Measurements from ENCODE around the gene FOXC1. TPM values are rescaled to one million over a fixed set of nuclear protein-coding genes. Genes with fewer than 3 reads are reported as not detected.

FOXC1 gene
- total and polyA plus RNA-seq, 4 donors = 0.08 to 0.33 (median 0.14) TPM

- Histone ChIP-seq H3K4me1 (ENCODE audit: control insufficient read depth in 4 of 4, insufficient read depth in 4 of 4, low read length in 3 of 4) (no peaks in the 10 kb centered on the region), H3K4me3 (ENCODE audit: low read depth in 1 of 3, low read length in 3 of 3) (no peak overlapping the region), H3K27ac (ENCODE audit: low read depth in 1 of 2, low read length in 2 of 2) (no peak overlapping the region), H3K36me3 (ENCODE audit: control insufficient read depth in 4 of 4, insufficient read depth in 3 of 4, low read depth in 1 of 4, low read length in 3 of 4) (no peaks in the 10 kb centered on the region), H3K9me3 (ENCODE audit: control insufficient read depth in 4 of 4, low read length in 3 of 4) (no peaks in the 10 kb centered on the region), H3K27me3 (ENCODE audit: control insufficient read depth in 4 of 4, insufficient read depth in 4 of 4, low read length in 3 of 4) (no peaks in the 10 kb centered on the region), H3K9ac (ENCODE audit: low read depth in 1 of 2, low read length in 2 of 2) (no peak overlapping the region)
- TF ChIP-seq, protein P1, sequence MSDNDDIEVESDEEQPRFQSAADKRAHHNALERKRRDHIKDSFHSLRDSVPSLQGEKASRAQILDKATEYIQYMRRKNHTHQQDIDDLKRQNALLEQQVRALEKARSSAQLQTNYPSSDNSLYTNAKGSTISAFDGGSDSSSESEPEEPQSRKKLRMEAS (IDR thresholded peaks at IDR 0.05) = no peak
- no peak for TF ChIP-seq SP1 (IDR thresholded peaks at IDR 0.05)
- TF ChIP-seq FOXA1 (IDR thresholded peaks at IDR 0.05) = no peak
- no peak for TF ChIP-seq FOXA2 (IDR thresholded peaks at IDR 0.05)
- WGBS = 95% methylated on average over 16 of the region's 16 CpGs
- DNase-seq (ENCODE audit: low spot score) = no peak
Observed at GRCh38 chr6:1633366-1634021, 23.8 kb downstream of the FOXC1 start.

- no peaks in the 10 kb centered on the region for H3K9me3 ChIP-seq (ENCODE audit: control insufficient read depth in 4 of 4, low read length in 3 of 4)
Observed at GRCh38 chr6:1634081-1634480, 24.4 kb downstream of the FOXC1 start.

More at GRCh38 chr6:1634081-1634480, 24.4 kb downstream of the FOXC1 start:
- Histone ChIP-seq H3K36me3 (ENCODE audit: control insufficient read depth in 4 of 4, insufficient read depth in 3 of 4, low read depth in 1 of 4, low read length in 3 of 4) (no peaks in the 10 kb centered on the region), H3K27me3 (ENCODE audit: control insufficient read depth in 4 of 4, insufficient read depth in 4 of 4, low read length in 3 of 4) (no peaks in the 10 kb centered on the region), H3K27ac (ENCODE audit: low read depth in 1 of 2, low read length in 2 of 2) (no peak overlapping the region), H3K9ac (ENCODE audit: low read depth in 1 of 2, low read length in 2 of 2) (no peak overlapping the region), H3K4me1 (ENCODE audit: control insufficient read depth in 4 of 4, insufficient read depth in 4 of 4, low read length in 3 of 4) (no peaks in the 10 kb centered on the region), H3K4me3 (ENCODE audit: low read depth in 1 of 3, low read length in 3 of 3) (no peak overlapping the region)
- no peak for DNase-seq (ENCODE audit: low spot score)
- WGBS = 96% methylated on average over 4 of the region's 4 CpGs
- TF ChIP-seq SP1 (IDR thresholded peaks at IDR 0.05) = no peak
- TF ChIP-seq TAF1 (conservative IDR thresholded peaks at IDR 0.05) = no peak
- TF ChIP-seq ZBTB33 (IDR thresholded peaks at IDR 0.05) = no peak
- no peak for TF ChIP-seq YY1 (IDR thresholded peaks at IDR 0.05)
- no peak for TF ChIP-seq HNF4G (IDR thresholded peaks at IDR 0.05)
- no peak for TF ChIP-seq RAD21 (IDR thresholded peaks at IDR 0.05)
- TF ChIP-seq, protein P2, sequence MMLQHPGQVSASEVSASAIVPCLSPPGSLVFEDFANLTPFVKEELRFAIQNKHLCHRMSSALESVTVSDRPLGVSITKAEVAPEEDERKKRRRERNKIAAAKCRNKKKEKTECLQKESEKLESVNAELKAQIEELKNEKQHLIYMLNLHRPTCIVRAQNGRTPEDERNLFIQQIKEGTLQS (IDR thresholded peaks at IDR 0.05) = no peak
- TF ChIP-seq EGR1 (IDR thresholded peaks at IDR 0.05; ENCODE audit: low read depth in 2 of 2) = no peak
- TF ChIP-seq RXRA (IDR thresholded peaks at IDR 0.05) = no peak
- no peak for TF ChIP-seq NR2F2 (IDR thresholded peaks at IDR 0.05)
- TF ChIP-seq JUND (IDR thresholded peaks at IDR 0.05) = no peak
- TF ChIP-seq FOXA1 (IDR thresholded peaks at IDR 0.05) = no peak
- no peak for TF ChIP-seq GABPA (IDR thresholded peaks at IDR 0.05 in 1 of 2, conservative IDR thresholded peaks at IDR 0.05 in 1 of 2)
- TF ChIP-seq, protein P1 (IDR thresholded peaks at IDR 0.05) = no peak
- TF ChIP-seq FOXA2 (IDR thresholded peaks at IDR 0.05) = no peak
- no peak for TF ChIP-seq REST (IDR thresholded peaks at IDR 0.05)
- no peak for TF ChIP-seq CTCF (IDR thresholded peaks at IDR 0.05; ENCODE audit: low read depth, low read length, missing input control)
- no peak for TF ChIP-seq HNF4A (conservative IDR thresholded peaks at IDR 0.05)
